ENCODE data around the gene UROC1.

- TF ChIP-seq GATA2 (IDR thresholded peaks at IDR 0.05; ENCODE audit: low read depth, low read length) (no peak), GATA3 (IDR thresholded peaks at IDR 0.05; ENCODE audit: low read depth, low read length) (no peak)
These were observed 13.4 kb upstream of the UROC1 start for GRCh38 chr3:126531051-126531330.
